AG08395 (cell line): ENCODE measurements around the gene RUNX1.

Experiments used
- DNase-seq: peaks from one replicate; pipeline ENCODE4 v3.0.0; 2012; ENCODE audit warnings: mixed read lengths, low spot score

The RUNX1 gene

DNA sequence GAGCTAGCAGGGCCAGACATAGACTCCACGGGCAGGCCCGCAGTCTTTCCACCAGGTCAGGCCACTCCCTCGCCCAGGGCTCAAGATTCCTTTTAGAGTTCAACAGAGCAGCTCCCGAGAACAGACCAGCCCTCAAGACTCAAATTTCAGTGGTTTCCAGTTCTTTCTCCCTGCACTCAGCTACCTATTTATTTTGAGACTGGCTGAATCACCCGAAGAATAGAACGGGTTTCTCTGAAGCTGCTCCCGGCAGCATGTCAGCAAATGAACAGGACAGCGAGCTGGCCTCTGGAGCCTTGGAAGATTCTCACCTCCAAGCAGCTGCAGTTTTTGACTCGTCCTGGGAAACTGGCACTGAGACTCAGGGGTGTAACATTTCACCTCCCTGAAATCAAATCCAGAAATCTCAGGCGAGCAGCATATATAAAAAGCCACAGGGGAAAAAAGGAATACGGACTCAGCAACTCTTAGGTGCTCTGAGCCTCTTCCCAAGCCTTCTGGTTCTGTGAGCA, 202.4 kb downstream of the RUNX1 start:
- peak; percentile 44 for DNase-seq

GRCh38 chr21:34845521-34846451, 203.3 kb downstream of the RUNX1 start:
- DNase-seq: peak; percentile 23

- no peak for DNase-seq
Observed at GRCh38 chr21:34844924-34845238, 204.2 kb downstream of the RUNX1 start.

DNA sequence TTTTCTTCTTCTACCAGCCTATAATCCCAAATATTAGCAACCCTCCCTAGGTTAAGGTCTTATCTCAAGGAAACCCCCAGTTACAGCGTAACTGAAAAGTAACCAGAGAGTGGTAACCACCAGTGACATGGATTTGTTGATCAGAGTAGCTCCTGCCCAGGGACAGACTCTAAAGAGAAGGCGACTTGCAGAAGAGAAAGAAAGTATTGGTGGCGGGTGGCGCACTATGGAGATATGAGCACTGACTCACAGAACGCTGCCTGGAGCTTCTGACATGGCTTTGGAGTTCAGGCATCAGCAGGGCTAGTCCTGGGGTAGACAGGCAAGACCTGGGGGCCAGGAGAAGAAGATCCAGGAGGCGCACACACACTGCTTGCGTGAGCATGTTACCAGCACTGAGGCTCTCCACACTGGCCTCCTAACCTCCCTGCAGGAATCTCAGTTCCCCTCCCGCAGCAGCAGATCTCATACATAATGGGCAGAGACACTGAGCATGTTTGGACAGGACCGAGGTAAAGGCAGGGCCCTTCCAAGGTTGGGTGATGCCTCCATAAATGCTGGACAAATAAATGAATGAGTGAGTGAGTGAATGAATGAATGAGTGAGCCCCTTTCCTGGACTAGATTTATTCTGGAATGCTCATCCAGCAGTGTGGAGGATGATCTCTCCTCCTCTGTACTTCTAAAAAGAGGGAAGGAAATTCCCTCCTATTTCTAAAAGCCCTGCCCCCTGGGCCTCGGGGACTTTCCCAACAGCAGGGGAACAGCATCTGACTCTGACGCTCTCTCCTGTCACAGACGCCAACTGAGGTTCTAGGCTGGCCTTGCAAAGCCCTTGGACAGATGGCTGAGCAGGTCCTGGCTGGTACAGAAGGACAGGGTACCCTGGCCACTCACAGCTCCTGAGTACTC, 204.8 kb downstream of the RUNX1 start:
- peak; percentile 14 for DNase-seq

GRCh38 chr21:34843562-34843961, 205.5 kb downstream of the RUNX1 start:
- DNase-seq: no peak

- DNase-seq: no peak
Observed at GRCh38 chr21:34841154-34841553, 207.9 kb downstream of the RUNX1 start.

DNA sequence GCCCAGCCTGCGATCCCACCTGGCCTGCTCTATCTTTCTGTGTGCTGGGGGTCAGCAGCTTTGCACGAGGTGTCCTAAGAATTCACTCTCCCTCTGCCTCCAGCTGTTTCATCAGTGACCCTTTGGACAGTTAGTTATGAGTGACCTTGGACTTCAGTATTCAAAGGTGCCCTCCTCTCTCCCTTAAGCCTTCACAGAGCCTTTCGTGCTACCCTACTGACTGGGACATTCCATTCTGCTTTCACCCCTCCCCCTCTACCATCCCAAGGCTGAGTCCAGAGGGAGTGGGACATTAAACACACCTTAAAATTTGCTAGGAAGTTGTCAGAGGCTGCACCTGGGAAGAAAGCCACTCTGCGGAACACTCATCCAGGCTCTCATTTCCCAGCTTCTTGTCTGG, 208.4 kb downstream of the RUNX1 start:
- DNase-seq: no peak

DNA sequence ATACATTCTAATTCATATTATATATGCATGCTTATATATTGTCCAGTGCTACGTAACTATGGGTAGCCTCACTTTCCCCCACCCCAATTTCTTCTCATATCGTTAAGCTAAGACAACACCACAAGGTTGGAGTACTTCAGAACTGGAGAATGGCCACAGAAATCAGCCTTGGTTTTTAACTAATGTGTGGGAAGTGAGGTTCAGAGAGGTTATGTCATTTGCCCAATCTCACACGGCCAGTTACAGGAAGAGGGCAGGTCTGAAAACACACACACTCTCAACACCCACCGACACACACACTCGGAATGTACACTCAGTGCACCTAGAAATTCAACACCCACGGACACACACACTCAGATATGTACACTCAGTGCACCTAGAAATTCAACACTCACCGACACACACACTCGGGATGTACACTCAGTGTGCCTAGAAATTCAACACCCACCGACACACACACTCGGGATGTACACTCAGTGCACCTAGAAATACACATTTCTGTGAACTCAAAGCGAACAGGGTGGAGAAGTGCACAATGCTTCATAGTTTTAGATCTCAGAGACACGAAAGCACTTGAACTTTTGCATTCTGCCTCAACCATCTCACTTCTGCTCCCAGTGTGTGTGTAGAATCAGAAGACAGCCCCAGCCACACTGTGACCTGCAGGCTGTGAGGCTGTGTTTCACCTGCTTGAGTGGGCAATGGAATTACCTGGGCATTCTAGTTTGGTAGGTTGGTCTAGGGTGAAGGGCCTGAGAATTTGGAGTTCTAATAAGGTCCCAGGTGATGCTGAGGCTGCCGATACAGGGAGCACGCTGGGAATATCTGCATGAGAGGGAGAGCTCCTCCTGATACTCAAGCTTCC, 209.9 kb downstream of the RUNX1 start:
- no peak for DNase-seq

DNA sequence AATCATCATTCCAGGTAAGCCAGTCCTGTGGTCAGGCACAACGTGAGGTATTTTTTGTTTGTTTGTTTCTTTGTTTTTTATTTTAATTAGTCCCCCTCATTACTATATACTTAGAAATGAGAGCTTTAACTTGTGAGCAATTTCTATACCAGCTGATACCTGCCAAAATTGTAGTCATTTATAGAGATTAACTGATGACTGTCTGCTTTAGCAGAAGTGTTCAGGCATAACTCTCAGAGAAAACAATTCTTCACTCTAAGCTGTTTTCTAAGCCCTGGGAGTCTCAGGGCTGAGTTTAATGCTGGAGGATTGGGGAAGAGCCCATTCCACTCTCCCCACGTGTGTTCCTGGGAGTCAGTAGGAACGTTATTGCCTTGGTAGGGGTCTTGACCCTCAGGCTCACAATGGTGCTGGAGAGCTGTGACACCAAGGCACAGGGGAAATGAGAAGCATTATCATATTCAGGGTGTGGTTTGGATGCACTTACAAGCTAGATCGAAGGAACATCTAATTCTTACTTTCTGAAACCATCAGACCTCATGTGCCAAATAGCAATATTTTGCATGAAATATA, 212.1 kb downstream of the RUNX1 start:
- DNase-seq: no peak

DNA sequence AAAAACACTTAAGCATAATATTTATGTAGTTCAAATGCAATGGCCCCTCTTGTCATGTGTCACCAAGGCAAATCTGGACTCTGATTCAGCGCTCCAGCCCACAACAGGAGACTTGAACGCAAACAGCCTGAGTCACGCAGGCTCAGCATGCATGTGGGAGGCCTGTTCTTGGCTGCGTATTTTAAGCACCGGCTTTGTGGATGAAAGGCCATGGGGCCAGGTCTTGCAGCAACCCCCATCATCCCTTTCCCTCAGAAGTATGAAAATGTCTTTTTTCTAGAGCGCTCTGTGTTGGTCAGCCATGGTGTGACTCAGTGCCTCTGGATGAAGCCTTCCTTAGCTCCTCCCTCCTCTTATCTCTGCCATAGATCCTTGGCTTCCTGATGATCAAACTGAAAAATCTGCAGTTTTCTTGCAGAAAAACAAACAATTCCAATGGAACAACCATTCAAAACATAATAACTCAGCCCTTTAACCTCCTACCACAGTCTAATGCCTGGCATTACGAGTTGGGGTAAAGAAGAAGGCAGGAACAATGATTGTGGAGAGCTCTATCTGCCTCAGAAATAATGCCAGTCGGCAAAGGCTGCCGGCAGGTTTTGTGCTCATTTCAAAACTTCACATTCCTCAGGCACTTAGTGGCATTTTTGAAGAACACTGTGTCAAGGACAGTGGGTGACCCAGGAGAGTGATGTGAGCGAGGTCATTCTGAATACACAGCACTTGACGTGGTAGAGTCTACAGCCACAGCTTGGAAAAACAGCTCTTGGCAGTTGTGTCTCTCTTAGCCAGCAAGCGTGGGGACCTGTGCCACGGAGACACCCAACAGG, 212.8 kb downstream of the RUNX1 start:
- DNase-seq: peak; percentile 92

GRCh38 chr21:34835526-34835925, 213.6 kb downstream of the RUNX1 start:
- peak; percentile 21 for DNase-seq

GRCh38 chr21:34834852-34835501, 214.1 kb downstream of the RUNX1 start:
- DNase-seq: no peak

DNA sequence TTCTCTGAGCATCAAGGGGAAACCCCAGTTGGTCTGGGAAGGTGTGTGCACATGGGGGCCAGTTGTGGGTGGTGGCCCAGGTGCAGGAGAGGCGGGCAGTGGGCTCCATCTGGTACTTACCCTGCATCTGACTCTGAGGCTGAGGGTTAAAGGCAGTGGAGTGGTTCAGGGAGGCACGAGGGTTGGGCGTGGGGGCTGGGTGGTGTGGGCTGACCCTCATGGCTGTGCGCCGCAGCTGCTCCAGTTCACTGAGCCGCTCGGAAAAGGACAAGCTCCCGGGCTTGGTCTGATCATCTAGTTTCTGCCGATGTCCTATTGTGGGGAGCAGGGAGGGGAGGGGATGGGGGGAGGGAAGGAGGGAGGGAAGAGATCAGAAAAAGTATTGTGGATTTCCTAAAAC, 214.8 kb downstream of the RUNX1 start:
- no peak for DNase-seq

DNA sequence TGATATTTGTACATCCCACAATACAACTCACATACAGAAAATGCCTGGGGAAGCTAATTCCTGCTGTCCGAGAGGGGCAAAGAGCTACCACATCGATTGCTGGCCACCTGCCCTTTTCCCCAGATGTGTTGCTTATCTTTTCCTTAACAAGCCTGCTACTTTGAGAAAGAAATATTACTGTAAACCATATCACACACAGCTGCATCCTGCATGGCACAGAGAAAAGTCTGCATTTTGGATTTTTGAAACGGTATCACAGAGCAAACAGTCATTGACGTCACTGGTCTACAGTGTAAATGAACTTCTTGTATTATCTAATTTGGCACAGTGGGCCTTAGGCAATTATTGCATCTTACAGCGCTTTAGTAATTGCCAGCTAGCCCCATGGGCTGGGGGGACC, 215.6 kb downstream of the RUNX1 start:
- no peak for DNase-seq

DNA sequence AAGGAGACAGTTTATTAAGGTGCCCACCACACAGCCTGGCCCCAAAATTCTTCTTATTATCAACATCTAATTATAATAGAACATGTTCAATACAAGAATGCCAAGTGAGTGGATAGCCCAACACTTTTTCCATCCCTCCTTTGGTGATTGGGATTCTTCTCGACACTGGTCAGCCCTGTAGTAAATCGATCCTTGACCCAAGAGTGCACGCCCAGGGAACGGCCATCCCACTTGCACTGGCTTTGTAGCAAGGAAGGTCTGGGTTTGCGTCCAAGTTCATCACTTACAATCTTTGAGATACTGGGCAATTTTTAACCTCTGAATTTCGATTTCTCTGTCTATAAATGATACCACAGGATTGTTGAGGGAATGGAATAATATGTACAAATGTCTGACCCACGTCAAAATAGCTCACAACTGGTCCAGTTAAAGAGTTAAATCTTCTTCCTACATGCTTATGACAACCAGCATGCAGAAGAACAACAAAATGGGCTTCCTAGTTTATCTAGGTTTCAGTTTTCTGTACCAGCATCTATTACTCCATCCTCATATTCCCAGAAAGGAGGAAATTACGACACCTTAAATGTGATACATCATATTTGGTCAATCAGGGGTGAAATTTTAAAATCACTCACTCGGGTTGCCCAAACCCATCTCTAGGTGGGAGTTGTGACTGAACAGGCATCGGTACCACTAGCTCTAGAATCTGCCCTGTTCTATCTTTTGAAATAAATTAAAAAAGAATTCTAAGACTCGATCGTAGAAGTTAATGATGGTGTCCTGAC, 218.5 kb downstream of the RUNX1 start:
- no peak for DNase-seq

DNA sequence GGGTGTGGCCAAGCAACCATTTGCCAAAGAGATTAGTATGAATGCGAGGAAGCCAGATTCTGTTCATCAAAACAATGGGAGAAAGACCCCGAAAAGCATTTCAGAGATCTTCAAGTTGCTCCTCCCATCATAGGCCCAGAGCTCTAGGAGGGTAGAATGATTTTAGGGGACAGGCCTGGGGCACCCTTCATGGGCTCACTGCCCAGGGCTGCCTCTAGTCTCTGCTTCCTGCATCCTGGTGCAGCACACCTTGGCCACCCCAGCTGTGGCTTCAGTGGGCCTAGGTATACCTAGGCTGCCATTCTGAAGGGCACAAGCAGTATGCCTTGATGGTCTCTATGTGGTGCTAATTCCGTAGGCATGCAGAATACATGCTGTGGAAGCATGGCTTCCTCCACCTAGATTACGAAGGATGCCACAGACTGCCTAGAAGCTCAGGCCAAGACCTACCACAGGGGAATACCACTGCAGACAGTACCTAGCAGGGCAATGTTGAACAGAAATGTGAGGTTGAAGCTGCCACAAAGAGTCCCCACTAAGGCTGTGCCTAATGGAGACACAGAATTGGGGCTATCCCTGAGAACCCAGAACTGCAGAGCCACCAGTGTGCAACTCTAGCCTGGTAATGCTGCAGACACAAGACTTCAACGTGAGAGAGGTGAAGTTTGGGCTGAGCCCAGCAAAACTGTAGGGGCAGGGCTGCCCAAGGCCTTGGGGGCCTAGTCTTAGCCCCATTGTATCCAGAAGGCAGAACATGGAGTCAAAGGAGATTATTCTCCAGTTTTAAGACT, 221.5 kb downstream of the RUNX1 start:
- no peak for DNase-seq

DNA sequence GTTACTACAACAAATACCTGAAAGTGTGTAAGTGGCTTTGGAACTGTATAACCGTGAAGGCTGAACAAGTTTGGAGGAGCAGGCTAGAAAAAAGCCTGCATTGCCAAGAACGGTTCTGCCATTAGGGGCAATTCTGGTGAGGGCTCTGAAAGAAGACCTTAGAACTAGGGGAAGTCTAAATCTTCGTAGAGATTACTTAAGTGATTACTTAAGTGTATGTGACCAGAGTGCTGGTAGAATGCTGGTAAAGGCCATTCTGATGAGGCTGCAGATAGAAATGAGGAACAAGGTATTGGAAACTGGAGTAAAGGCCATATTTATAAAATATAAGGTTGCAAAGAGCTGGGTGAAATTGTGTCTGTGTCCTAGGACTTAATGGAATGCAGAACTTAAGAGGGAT, 222.3 kb downstream of the RUNX1 start:
- DNase-seq: no peak

DNA sequence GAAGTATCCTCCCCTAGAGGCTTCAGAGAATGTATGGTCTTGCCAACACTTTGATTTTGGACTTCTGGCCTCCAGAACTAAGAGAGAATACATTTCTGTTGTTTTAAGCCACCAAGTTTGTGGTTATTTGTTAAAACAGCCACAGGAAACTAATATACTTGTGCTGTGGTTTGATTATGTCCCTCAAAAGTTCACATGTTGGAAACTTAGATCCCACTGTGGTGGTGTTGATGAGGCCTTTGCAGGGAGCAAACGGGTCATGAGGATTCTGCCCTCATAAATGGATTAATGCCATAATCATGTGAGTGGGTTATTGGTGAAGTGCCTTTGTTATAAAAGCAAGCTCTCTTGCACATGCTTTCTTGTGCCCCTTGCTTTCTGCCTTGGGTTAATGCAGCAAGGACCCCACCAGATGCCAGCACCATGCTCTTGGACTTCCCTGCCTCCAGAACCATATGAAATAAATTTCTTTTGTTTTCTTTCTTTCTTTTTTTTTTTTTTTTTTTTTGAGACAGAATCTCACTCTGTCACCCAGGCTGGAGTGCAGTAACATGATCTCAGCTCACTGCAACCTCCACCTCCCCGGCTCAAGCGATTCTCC, 223.1 kb downstream of the RUNX1 start:
- DNase-seq: no peak
